22Rv1 (cell line): ENCODE results near the gene CYLD.

Experiments used
- H3K27ac ChIP-seq: fragments of 450-650 bp; 2 replicates; pipeline ENCODE4 v1.5.1; 2017
- ZFX ChIP-seq: fragments of 450-650 bp; IDR thresholded peaks from 2 replicates; pipeline ENCODE4 v1.6.1; 2017; ENCODE audit warnings: antibody characterized with exemption, borderline replicate concordance
- TF ChIP-seq, protein P1 (sequence below): fragments of 450-650 bp; IDR thresholded peaks from 2 replicates; pipeline ENCODE4 v1.5.1; 2017; ENCODE audit warnings: mild to moderate bottlenecking

CYLD gene

DNA sequence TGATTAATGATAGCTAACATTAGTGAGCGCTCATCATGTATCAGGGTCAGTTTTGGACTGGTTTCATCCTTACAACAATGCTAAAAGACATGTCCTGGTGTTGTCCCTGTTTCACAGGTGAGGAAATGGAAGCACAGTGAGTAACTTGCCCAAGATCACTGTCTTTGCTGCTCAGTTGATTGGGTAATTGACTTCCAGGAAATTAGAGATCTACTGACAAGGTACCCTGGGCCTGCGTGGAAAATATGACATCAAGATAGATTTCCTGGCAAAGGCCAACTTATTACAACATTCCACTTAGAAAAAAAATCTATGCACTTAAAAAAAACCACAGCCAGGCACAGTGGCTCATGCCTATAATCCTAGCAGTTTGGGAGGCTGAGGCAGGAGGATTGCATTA lies 96.3 kb downstream of the CYLD start:
- no peak for TF ChIP-seq ZFX
- TF ChIP-seq, protein P1, sequence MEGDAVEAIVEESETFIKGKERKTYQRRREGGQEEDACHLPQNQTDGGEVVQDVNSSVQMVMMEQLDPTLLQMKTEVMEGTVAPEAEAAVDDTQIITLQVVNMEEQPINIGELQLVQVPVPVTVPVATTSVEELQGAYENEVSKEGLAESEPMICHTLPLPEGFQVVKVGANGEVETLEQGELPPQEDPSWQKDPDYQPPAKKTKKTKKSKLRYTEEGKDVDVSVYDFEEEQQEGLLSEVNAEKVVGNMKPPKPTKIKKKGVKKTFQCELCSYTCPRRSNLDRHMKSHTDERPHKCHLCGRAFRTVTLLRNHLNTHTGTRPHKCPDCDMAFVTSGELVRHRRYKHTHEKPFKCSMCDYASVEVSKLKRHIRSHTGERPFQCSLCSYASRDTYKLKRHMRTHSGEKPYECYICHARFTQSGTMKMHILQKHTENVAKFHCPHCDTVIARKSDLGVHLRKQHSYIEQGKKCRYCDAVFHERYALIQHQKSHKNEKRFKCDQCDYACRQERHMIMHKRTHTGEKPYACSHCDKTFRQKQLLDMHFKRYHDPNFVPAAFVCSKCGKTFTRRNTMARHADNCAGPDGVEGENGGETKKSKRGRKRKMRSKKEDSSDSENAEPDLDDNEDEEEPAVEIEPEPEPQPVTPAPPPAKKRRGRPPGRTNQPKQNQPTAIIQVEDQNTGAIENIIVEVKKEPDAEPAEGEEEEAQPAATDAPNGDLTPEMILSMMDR, result no peak
- H3K27ac ChIP-seq, result no peak overlapping the region

DNA sequence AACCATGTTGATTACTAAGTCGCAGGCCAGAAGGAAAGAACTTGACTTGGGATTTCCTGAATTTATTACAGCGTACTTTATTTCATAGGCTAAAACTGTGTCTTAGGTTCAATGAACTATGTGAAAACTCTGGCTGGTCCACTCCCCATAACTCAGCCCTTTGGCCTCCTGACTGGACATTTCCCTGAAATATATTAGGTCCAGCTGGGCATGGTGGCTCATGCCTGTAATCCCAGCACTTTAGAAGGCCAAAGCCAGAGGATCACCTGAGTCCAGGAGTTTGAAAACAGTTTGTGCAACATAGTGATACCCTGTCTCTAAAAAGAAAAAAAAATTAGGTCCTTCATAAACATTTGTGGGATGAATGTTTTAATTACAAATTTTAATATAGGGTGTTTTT lies 97.0 kb downstream of the CYLD start:
- TF ChIP-seq, protein P1, result no peak
- TF ChIP-seq ZFX, result no peak
- no peak overlapping the region for H3K27ac ChIP-seq

DNA sequence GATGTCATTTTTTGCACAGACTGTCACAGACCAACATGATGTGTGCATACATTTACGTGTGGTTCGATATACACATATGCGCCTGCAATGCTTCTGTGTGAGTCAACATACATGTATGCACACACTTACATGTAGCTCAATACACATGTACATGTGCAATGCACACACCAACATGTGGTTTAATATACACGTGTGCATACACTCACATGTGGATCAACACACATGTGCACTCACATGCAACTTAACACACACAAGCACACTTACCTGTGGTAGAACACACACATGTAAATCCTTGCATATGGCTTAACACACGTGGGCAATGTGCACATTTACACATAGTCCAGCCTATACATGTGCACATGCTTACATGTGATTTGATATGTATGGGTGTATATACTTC lies 97.5 kb downstream of the CYLD start:
- TF ChIP-seq ZFX, result no peak
- TF ChIP-seq, protein P1, result no peak
- no peak overlapping the region for H3K27ac ChIP-seq

DNA sequence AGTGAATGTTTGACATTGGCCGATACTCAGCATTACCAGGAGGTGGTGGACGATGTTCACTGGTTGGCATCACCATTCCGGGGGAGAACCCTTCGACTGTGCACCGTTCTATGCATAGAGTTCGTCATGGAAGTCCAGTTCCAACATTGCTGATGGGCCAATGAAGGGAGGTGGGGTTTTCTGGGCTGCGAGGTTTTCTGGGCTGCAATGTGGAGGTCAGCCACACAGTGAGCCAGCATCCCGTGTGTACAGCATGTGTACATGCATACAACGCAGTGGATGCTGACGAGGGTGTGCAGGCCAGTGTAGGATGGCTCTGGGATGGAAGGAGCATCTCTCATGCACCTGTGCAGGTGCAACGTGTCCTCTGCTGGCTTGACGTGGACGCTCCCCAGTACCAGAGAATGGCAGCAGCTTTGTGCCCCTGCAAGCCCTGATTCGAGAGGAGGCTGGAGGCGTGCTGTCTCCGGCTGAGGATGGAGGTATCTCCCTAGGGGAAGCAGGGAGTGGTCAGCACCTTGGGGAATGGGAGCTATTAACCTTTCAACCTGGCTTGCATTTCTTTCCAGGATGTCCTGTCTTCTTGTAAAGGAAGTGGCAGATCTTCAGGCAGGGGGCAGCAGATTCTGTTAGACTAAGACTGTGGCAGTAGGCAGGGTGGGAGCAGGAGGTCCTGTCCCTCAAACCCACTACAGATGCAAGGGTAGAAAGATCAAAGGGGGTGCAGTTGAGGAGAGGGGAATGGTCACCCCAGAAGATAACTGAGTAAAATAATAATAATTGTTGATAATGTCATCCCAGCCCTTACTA lies 98.2 kb downstream of the CYLD start:
- no peak for TF ChIP-seq ZFX
- TF ChIP-seq, protein P1, result no peak
- no peak overlapping the region for H3K27ac ChIP-seq

DNA sequence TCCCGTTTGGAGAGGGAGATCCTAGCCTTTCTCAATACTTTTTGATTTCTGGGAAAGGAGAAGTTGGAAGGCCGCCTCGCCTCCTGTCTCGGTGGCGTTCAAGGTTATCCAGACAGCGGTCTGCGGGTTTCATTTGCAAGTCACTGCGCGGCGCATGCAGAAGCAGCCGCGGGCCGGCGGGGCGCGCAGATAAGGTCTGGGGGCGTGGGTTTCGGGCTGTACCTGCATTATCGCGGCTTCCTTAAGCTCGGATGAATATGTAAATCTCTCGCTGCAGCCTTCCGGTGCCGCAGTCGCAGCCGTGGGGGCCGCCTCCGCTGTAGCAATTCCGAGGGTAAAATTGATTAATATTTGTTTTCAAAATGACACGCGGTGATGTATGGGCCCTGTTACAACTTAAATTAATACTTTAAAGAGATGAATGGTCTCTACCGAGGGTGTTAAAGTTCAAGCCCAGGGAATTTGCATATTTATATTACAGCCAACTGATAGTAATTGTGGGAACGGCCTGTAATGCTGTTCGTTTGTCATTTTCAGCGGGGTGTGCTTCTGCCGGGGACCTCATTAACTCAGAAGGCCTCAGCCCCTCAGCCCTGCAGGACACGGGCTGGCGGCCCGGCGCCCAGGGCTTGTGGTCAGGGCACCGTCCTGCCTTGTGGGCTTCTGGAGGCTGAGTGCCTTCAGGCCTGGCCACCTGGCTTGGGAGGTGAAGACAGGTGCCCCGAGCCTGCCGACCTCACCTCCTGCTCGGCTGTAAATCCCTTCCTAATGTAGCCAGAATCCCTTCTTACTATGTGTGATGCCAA lies 99.4 kb downstream of the CYLD start:
- TF ChIP-seq ZFX, result no peak
- TF ChIP-seq, protein P1, result no peak
- H3K27ac ChIP-seq, result no peak overlapping the region

DNA sequence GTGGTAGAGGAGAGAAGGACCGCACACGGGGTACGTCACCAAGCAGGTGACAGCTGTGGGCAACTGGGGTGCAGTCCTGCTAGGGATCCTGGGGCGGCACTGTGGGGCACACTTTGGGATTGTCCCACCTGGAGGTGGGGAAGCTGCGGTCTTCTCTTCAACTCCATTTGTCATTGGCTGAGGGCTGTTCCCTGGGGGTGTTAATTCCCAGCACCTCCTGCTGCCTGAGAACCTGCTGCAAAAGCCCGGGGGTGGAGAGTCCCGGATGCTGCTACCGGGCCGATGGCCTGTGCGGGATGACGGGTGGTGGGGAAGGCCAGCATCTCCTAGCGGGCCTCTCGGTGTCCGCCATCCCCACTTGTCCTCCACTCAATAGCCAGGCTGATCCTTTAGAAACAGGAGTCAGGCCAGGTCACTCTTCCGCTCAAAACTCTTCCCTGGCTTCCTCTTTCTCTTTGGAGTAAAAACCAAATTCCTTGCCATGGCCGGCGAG lies 100.2 kb downstream of the CYLD start:
- no peak overlapping the region for H3K27ac ChIP-seq
- TF ChIP-seq, protein P1, result no peak
- no peak for TF ChIP-seq ZFX

DNA sequence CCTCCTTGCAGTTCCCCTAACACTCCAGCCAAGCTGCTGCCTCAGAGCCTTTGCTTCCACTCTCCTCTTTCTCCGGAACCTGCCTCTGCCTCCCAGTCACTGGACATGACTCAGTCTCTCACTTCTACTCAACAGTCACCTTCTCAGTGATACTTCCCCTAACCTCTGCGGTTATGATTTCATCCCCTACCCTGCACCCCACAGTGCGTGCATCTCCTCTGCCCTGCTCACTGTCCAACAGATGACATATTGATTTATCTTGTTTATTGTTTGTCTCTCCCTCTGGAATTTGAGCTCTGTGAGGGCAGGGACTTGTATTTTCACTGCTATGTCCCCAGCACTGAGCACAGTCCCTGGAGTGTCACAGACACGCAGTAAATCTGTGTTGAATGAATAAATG lies 100.7 kb downstream of the CYLD start:
- TF ChIP-seq ZFX, result no peak
- TF ChIP-seq, protein P1, result no peak
- H3K27ac ChIP-seq, result no peak overlapping the region
